Progenitor cell of endocrine pancreas (in vitro differentiated cells): ENCODE results near the gene MAGI1. TPM values are rescaled to one million over a fixed set of nuclear protein-coding genes. Genes with fewer than 3 reads are reported as not detected.

Experiments used
- DNase-seq: peaks from one replicate; pipeline ENCODE4 v3.0.0; 2021; ENCODE audit warnings: low spot score; ENCODE audit not compliant: unreplicated experiment
- H3K27ac Mint-ChIP-seq: 2 replicates; pipeline ENCODE4 v1.8.0; 2021; ENCODE audit warnings: mild to moderate bottlenecking, moderate library complexity, mixed read lengths
- H3K27me3 Mint-ChIP-seq: 2 replicates; pipeline ENCODE4 v1.8.0; 2021; ENCODE audit warnings: mixed read lengths
- H3K36me3 Mint-ChIP-seq: 2 replicates; pipeline ENCODE4 v1.8.0; 2022; ENCODE audit warnings: mixed read lengths; ENCODE audit not compliant: insufficient read depth
- H3K4me1 Mint-ChIP-seq: 2 replicates; pipeline ENCODE4 v1.8.0; 2021; ENCODE audit warnings: low read depth, mixed read lengths
- H3K4me3 Mint-ChIP-seq: 2 replicates; pipeline ENCODE4 v1.8.0; 2021; ENCODE audit warnings: low read depth, mild to moderate bottlenecking, moderate library complexity, mixed read lengths
- H3K9me3 Mint-ChIP-seq: 2 replicates; pipeline ENCODE4 v1.8.0; 2021; ENCODE audit warnings: low read depth, mixed read lengths
- CTCF ChIP-seq: fragments of 200-600 bp; sonication (generic); IDR thresholded peaks from one replicate; pipeline ENCODE4 v1.5.0; 2021; ENCODE audit warnings: antibody characterized with exemption, mild to moderate bottlenecking; ENCODE audit not compliant: unreplicated experiment
- total RNA-seq: library from RNA; stranded (reverse); gene quantifications from 2 replicates; pipeline ENCODE4 v1.2.1, GENCODE V29; 2021

The MAGI1 gene
- total RNA-seq, 1 donor from 2014 or later, result 142 TPM

GRCh38 chr3:66017591-66017990 lies 21.1 kb downstream of the MAGI1 start:
- peaks cover 2% of the 10 kb centered on the region for H3K36me3 Mint-ChIP-seq
- H3K4me1 Mint-ChIP-seq, result peaks cover 65% of the 10 kb centered on the region
- no peak overlapping the region for H3K27ac Mint-ChIP-seq
- DNase-seq, result no peak
- no peak for TF ChIP-seq CTCF
- no peaks in the 10 kb centered on the region for H3K27me3 Mint-ChIP-seq
- H3K9me3 Mint-ChIP-seq, result no peaks in the 10 kb centered on the region
- no peak overlapping the region for H3K4me3 Mint-ChIP-seq

- H3K4me1 Mint-ChIP-seq, result peaks cover 66% of the 10 kb centered on the region
- H3K27ac Mint-ChIP-seq, result no peak overlapping the region
- peaks cover 2% of the 10 kb centered on the region for H3K36me3 Mint-ChIP-seq
- H3K9me3 Mint-ChIP-seq, result no peaks in the 10 kb centered on the region
- no peak for TF ChIP-seq CTCF
- DNase-seq, result no peak
- H3K4me3 Mint-ChIP-seq, result no peak overlapping the region
- no peaks in the 10 kb centered on the region for H3K27me3 Mint-ChIP-seq
Observed at GRCh38 chr3:66017084-66017483, 21.6 kb downstream of the MAGI1 start.

GRCh38 chr3:66015841-66016240 lies 22.9 kb downstream of the MAGI1 start:
- Mint-ChIP-seq H3K4me1 (peaks cover 63% of the 10 kb centered on the region), H3K27ac (no peak overlapping the region), H3K4me3 (no peak overlapping the region), H3K9me3 (no peaks in the 10 kb centered on the region), H3K27me3 (no peaks in the 10 kb centered on the region), H3K36me3 (peaks cover 2% of the 10 kb centered on the region)
- TF ChIP-seq CTCF, result no peak
- no peak for DNase-seq

GRCh38 chr3:66014651-66015050 lies 24.1 kb downstream of the MAGI1 start:
- Mint-ChIP-seq H3K27me3 (no peaks in the 10 kb centered on the region), H3K4me3 (no peak overlapping the region), H3K36me3 (peaks cover 2% of the 10 kb centered on the region), H3K4me1 (peaks cover 61% of the 10 kb centered on the region), H3K9me3 (no peaks in the 10 kb centered on the region), H3K27ac (peak overlapping the region; percentile 1)
- no peak for DNase-seq
- TF ChIP-seq CTCF, result no peak

GRCh38 chr3:66014056-66014455 lies 24.7 kb downstream of the MAGI1 start:
- Mint-ChIP-seq H3K27ac (peak overlapping the region; percentile 1), H3K4me1 (peaks cover 60% of the 10 kb centered on the region), H3K27me3 (no peaks in the 10 kb centered on the region), H3K4me3 (peak overlapping the region; percentile 4), H3K36me3 (peaks cover 2% of the 10 kb centered on the region), H3K9me3 (no peaks in the 10 kb centered on the region)
- DNase-seq, result no peak
- TF ChIP-seq CTCF, result no peak
